Activated CD4-positive, alpha-beta T cell treated with anti-CD3 and anti-CD28 coated beads for 48 hours (primary cell): Measurements from ENCODE around the gene PDIA3.
A peak's percentile ranks its signal among the peaks of the same experiment; 100 is the strongest.
"Not testable (repeated sequence)": the region's sequence is repeated elsewhere in the genome, so short reads cannot be mapped to it uniquely, and the experiment has no call there.

Experiments used
- DNase-seq: peaks from one replicate; pipeline ENCODE4 v3.0.0-alpha.2; 2020

Gene PDIA3

DNA sequence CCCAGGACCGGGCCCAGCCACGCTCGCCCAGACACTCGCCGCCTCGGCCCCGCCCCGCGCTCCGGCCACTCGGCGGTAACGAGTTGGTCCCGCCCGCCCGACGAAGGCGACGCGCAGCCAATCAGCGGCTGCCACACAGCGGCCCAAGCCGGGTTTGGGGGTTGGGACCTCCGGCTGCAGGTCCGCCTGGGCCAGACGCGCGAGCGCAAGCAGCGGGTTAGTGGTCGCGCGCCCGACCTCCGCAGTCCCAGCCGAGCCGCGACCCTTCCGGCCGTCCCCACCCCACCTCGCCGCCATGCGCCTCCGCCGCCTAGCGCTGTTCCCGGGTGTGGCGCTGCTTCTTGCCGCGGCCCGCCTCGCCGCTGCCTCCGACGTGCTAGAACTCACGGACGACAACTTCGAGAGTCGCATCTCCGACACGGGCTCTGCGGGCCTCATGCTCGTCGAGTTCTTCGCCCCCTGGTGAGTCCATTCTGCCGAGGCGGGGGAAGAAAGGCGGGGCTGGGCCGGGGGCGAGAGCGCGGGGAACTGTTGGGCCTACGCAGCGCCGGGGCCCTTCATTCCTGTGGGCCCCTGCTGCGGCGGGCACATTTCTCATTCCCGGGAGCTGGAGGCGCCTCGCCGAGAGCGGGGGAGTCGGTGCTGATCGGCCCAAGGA, at the start of gene PDIA3:
Gene PDIA3, plus strand, starts transcription at position 194 of the 658 bp plus-strand sequence. Its CDS starts 102 bp downstream, at position 296.
- DNase-seq, result peak; percentile 92

DNA sequence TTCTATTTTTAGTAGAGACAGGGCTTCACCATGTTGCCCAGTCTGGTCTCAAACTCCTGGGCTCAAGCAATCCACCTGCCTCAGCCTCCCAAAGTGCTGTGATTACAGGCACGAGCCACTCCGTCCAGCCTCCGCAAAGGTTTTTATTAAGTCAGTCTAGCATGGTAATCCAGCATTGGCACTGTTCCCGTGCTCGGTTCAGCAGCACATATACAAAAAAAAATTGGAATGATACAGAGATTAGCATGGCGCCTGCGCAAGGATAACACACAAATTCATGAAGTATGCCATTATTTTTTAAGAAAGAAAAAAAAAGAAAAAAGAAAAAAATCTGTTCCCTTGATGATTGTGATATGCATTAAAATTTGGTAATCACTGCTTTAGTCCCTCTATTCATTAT, 44.1 kb upstream of the PDIA3 start:
- DNase-seq, result no peak

DNA sequence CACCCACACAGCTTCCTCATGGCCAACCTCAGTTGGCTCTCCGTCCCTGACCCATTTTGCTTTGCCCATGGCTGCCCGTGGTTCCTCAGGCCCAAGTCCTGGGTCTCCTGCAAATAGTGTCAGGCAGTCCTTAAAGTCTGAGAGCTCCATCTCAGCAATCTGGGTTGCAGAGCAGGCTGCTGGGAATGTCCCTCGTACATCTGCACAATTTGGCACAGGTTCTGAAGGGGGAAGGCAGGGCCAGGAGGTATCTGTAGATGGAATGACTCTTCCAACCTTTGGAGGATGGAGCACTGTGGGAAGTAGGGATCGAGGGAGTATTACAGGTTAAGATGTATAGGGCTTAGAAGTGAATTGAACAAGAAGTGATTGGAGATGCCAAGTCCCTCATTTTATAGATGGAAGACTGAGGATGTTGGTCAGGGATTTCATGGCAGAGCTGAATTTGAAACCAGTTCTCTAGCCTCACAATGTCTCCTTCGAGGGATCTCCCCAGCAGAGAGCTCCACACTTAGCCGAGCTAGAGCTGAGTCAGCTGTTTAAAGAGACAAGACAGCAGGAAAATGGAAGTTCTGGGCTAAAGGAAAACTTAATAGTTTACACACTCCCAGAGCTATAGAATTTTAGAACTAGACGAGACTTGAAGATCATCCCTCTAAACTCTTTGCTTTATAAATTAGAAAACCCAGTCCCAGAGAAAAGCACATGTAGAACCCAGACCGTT, 43.4 kb upstream of the PDIA3 start:
- DNase-seq, result no peak

DNA sequence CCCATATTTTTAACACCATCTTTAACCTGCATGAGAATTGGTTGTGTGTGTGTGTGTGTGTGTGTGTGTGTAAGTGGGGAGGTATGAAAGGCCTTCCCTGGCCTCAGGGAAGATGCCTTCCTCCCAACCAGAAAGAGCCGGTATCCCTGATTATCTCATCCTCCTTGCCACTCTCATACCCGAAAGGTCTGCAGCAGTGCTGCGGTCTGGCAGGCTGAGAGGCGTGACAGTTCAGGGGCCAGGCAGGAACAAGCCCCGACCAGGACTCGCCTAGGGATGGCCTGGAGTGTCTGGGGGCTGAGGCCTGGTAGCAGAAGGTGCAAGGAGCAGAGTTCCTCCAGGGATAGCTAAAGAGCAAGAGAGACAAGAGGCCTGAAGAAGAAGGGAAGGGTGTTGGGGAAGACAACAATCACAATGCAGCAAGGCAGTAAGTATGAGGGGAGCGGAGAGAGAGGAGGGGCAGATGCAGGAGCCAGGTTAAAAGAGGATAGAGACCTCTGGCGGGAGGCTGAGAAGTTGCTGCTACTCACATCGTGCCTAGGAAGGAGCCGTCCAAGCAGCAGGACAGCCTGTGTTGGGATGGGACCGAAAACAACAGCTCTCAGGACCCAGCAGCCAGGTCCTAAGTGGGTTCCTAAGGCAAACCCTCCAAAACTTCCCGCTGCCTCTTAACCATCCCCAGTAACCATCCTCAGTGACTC, 35.7 kb upstream of the PDIA3 start:
- not testable (repeated sequence) for DNase-seq

DNA sequence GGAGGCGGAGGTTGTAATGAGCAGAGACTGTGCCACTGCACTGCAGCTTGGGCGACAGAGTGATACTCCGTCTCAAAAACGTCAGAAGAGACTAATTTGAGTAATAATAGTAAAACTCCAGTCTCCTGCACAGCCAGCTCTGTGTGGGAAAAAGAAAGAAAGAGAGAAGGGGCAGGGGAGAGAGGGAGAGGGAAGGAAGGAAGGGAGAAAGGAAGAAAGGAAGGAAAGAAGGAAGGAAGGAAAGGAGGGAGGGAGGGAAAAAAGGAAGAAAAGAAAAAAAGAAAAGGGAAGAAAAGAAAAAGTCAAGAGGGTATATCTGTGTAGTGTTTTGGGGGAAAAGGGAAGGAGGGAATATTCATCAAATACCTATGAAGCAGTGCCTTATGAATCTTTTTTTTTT, 23.1 kb upstream of the PDIA3 start:
- DNase-seq, result no peak

DNA sequence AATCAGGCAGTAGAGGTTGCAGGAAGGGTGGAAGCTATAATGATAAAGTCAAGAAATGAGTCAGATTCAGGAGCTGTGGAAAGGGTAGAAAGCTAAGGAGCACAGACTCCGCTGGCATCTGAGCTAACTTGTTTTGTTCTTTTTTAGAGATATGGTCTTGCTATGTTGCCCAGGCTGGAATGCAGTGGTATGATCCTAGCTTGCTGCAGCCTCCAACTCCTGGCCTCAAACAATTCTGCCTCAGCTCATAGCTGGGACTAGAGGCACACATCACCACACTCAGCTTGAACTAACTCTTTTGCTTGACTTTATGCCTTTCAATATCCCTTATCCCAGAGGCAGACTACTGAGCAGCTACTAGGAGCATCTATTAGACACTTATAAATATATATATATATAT, 19.9 kb upstream of the PDIA3 start:
- DNase-seq, result not testable (repeated sequence)

DNA sequence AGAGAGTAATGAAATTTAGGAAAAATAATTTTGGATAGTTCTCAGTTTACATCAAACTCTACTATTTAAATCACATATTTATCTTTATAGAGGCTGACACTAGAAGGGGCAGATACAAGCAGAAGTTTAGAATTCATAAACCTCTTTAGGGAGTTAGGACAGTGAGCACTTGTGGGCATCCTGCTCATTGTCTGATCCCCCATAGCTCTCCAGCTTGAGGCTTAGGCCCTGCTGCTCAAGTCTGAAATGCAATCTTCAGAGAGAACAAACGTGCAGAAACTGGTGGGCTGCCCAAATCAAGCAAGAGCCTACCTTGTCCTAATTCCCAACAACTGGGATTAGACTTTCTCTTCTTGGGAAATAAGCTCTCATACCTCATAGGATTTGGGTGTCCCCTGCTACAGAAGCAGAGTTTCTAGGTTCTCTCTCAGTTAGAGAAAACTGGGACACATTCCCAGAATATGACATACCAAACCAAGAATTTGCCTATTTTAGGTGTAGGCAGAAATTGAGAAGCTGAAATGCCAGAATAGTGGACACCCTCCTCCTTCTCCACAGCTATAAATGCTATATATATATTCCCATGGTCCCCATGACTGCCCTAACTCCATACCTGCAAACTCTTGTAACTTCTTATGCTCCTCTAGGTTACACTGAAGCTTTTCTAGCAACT, 18.0 kb upstream of the PDIA3 start:
- DNase-seq, result not testable (repeated sequence)

DNA sequence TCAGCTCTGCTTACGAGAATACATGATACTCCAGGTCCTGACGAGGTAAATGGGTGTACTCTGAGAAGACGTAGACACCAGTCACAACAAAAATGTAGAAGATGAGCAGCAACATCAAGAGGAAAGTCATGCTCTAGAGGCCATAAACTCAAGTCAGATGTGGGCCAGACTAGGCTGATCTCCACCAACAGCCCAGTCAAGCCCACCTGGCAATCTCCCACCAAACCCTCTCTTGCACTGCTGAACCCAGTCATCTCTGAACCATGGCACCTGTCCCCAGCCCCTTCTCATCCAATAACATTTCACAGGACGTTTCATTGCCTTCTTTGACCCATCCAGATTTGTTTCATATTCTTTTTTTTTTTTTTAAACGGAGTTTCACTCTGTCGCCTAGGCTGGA, 10.8 kb upstream of the PDIA3 start:
- no peak for DNase-seq

DNA sequence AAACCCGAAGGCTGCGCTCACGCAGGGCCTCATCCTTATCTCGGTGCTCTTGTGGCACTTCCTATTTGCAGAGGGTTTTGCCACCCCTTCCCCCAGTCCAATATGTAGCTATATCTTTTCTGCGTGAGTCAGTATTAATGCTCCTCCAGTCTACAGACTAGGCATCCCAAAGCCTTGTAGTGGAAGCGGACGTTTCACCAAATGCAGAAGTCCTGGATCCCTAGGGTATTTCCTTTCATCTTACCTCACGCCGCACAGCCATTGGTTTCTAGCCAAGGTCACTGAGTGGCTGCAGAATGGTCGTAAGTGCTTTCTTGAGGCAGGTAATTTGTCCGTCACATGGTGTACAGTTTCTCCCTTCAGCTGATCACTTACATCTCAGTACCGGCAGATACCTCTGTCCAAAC, 668 bp downstream of the PDIA3 start:
- not testable (repeated sequence) for DNase-seq

DNA sequence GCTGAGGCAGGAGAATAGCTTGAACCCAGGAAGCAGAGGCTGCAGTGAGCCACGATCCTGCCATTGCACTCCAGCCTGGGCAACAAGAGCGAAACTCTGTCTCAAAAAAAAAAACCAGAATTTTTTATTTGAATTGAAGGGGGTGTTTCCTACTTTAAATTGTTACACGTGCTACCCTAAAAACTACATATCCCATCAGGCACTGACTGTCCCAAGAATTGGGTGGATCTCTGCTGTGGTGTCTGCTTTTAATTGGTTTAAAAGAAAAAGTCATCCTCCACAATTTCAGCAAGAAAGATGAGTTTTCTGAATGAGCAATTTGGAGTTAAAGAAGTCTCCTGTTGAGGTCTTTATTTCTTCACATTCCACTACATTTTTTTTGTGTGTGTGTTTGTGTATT, 2.1 kb downstream of the PDIA3 start:
- DNase-seq, result peak; percentile 20

DNA sequence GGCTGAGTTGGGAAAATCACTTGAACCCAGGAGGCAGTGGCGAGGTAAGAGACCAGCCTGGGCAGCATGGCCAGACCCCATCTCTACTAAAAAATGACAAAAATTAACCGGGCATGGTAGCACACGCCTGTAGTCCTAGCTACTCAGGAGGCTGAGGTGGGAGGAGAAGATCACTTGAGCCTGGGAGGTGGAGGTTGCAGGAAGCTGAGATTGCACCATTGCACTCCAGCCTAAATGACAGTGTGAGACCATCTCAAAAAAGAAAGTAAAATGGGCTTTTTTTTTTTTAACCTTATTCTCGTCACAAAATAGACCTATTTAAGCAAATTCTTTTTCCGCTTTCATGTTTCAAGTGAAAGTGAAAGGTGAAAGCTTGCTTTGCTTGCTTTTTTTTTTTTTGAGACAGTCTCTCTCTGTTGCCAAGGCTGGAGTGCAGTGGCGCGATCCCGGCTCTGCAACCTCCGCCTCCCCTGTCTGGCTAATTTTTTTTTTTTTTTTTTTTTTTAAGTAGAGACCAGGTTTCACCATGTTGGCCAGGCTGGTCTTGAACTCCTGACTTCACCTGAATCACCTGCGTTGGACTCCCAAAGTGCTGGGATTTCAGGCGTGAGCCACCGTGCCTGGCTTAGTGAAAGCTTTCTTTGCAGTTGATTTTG, 3.6 kb downstream of the PDIA3 start:
- peak; percentile 62 for DNase-seq

DNA sequence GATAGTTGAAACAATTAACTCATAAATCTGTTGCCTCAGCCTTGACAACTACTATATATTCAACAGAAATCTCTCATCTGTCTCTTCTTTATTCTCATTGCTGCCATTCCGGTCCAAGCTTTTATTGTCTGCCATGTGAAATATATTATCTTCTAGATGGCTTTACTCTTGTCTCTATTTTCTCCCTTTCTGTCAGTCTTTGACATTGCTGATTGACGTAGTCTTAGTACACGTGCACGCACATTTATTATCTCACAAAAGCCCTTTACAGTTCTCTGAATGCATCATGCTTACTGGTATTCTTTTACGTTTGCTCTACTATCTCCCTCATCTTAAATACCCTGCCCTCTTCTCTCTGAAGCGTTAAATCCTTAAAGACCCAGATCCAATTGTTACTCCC, 5.6 kb downstream of the PDIA3 start:
- DNase-seq, result no peak

DNA sequence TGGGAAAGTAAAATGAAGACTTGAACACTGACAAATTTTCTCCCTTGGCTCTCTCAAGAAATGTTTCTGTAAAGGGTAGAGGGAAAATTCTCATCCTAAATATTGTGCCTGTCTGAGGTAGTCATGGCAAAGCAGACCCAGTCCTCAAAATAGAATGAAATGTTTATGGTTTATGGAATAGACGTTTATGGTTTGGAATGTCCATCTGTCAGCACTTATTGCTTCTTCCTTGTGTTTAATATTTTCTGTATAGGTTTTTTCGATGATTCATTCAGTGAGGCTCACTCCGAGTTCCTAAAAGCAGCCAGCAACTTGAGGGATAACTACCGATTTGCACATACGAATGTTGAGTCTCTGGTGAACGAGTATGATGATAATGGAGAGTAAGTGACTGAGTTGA, 16.6 kb downstream of the PDIA3 start:
- DNase-seq, result no peak

DNA sequence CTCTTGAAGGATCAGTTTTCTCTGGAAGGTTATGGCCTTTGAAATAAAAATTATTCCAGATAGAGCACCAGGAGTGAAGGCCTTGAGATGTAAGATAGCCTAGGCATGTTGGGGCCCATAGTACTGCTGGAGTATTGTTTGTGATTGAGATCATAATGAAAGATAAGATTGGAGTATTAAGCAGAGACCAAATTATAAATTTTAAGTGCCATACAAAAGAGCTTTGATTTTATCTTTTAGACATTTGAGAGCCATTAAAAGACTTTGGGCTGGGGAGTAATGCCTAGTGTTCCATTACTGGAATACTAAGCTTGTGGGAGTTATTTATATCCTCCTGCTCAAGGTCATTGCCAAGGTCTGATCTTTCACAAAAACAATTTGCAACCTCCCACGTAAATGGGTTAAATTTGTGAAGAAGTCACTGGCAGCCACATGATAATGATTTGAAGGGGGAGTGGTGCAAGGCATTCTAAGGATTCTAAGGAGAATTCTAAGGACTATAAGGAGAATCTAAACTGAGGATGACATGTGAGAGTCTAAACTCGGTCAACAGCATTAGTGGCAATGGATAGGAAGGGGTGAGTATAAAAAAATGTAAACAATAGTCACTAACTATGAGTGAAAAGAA, 17.7 kb downstream of the PDIA3 start:
- no peak for DNase-seq

DNA sequence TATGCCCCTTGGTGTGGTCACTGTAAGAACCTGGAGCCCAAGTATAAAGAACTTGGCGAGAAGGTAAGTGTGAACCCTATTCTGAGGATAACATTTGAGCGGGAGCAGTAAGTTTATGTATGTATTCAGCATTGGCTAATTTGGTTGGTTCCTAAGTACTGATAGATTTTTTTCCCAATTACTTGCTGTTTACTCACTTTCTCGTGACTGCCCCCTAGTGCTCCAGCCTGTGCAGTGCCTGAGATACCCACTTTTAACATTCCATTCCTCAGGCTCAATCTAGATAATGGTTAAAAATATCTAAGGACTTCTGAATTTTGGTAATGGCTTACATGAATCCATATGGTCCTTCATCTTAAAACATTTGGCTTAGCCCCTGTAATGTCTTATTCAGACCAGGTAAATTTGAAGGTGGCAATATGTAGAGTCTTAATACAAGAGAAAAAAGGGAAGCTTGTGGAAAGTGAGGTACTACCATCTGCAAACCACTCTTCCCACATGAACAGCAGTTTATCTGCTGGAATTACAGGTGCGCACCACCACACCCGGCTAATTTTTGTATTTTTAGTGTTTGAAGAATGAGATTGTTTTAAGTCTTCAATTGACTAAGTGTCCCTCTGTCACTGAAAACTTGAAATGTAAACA, 23.5 kb downstream of the PDIA3 start:
- DNase-seq, result peak; percentile 78

DNA sequence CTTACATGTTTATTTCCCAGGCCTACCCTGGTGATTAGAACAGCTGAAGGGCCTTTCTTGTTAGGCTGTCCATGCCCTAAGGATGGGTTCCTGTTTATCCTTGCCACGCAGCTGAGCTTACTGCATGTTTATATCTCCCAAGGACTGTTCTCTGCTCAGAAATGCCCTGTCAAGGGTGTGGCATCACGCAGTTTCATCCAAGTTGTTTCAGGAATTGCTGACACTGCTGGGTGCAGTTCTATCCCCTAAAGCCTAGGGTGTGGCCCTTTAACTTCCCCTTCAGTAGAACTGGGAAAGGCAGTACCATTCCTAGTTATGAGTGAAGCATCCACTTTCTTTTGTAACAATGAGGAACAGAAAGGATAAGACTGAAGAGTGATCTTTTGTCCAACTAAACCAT, 25.6 kb downstream of the PDIA3 start:
- DNase-seq, result no peak

DNA sequence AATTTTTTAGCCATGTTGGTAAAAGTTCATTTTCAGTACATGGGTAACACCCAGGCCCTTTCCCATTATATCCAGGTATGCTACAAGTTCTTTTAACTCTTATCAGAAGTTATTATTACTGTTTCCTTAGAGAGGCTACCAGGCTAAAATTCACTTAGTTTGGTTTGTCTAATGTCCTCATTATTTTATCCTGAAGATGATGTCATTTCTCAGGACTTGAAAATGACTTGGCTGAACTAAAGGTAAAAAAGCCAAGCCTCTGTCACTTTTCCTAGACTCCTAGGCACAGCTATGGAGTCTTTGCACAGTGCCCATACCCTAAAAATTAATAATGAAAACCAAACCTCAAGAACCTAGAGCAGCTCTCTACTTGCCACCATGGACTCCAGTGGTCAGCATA, 26.4 kb downstream of the PDIA3 start:
- no peak for DNase-seq

DNA sequence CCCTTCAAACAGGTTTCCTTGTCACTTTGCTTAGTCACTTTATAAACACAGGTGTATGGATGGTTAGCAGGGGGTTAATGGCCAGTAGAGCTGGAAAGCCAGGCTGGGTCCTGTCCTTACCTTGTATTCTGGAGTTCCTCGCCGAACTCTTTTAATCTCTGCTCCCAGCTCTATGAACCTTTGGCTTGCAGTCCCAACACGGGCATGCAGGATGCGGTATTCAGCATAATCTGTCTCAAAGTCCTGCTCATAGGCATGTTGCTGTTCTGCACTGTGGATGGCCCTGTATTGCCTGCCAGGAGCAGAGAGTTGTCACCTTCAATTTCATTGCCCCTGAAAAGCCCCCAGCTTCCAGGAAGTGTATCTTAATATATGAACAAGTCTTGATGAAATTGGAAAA, 27.8 kb downstream of the PDIA3 start:
- DNase-seq, result no peak

DNA sequence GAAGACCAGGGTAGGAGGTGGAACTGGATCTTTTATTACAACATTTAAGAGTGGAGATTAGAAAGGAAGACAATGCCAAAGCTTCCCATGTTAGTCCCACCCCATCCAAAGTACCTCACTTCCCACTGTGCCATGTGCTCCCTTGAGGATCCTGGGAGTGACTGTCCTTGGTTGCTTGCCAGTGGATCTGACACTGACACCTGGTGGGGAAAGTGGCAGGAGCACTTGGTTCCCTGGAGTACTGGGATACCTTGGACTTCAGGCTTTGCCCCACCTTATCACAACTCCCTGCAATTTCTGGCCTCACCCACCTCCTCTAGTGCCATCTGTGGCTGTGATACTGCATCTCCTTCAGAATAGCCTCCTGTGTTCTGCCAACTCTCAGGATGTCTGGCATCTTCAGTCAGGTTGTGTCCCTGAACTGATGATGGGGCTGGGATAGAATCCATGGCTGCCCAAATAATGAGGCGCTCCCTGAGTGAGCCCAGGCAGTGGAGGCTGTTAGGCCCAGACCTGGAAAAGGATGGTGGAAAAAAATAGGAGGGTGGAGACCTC, 29.2 kb downstream of the PDIA3 start:
- DNase-seq, result no peak

DNA sequence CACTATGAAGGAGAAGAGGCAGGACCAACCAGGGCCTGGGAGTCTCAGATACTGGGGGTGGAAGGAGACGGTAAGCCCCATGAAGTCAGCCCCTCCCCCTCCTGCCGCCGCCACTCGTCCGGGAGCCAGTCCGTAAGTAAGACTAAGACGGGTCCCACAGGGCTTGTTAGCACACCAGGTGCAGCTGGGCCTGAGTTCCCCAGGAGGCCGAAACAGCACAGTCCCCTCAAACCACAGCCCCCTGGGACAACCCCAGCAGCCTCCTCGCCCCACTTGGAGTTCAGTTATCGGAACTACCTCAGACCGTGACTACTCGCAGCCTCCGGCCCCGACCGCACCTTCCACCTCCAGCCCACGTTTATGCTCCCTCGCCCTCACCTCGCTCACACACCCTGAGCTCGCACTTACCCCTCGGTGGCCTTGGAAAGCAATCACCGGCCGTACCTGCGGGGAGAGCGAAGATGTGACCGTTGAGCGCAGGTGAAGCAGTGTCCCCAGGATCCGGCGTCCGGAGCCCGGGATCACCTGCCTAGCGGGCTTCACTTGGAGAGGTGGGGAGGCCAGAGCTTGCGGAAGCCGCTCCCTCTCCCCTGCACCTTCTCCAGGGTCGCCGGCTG, 30.0 kb downstream of the PDIA3 start:
- peak; percentile 39 for DNase-seq

DNA sequence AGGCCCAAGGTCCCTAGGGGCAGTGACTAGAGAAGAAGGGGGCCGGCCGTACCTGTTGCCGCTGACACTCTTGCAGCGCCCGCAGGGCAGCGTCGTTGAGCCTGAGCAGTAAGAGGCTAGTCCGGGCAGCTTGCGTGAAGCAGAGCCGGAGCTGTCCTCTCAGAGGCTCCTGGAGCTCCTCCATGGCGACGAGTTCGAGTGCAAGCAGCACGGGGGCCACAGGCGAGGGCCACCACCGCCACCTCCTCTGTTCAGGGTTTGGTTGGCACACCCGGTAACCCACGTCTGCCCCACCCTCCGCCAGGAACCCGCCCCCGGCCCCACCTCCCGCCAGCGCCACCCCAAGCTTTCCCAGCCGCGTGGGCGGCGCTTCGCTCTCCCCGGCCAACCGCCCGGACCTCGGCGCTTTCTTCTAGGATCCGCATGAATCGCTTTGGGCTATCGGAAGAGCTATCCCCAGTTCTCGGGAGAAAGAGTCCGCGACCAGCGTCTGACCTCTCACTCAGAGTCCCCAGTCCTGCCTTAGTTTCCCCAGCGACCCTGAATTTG, 30.6 kb downstream of the PDIA3 start, which contains the start of gene ELL3:
Gene ELL3, minus strand, starts transcription at position 249 of the 549 bp plus-strand sequence. Its CDS starts 65 bp downstream, at position 184.
- DNase-seq, result peak; percentile 83
